Measurements from ENCODE around the gene COLQ.
"Not testable (repeated sequence)": the region's sequence is repeated elsewhere in the genome, so short reads cannot be mapped to it uniquely, and the experiment has no call there.

- TF ChIP-seq, protein P1, sequence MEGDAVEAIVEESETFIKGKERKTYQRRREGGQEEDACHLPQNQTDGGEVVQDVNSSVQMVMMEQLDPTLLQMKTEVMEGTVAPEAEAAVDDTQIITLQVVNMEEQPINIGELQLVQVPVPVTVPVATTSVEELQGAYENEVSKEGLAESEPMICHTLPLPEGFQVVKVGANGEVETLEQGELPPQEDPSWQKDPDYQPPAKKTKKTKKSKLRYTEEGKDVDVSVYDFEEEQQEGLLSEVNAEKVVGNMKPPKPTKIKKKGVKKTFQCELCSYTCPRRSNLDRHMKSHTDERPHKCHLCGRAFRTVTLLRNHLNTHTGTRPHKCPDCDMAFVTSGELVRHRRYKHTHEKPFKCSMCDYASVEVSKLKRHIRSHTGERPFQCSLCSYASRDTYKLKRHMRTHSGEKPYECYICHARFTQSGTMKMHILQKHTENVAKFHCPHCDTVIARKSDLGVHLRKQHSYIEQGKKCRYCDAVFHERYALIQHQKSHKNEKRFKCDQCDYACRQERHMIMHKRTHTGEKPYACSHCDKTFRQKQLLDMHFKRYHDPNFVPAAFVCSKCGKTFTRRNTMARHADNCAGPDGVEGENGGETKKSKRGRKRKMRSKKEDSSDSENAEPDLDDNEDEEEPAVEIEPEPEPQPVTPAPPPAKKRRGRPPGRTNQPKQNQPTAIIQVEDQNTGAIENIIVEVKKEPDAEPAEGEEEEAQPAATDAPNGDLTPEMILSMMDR (conservative IDR thresholded peaks at IDR 0.05; ENCODE audit: low read depth, low read length) = not testable (repeated sequence)
- TF ChIP-seq EZH2 (IDR thresholded peaks at IDR 0.05; ENCODE audit: low read length, unreplicated experiment) = not testable (repeated sequence)
Measured at GRCh38 chr3:15410966-15411365, 110.5 kb downstream of the COLQ start.
